Subcutaneous abdominal adipose tissue (tissue), 5 donors: ENCODE measurements around the gene ATF6B.

Experiments used
- H3K27ac ChIP-seq: one replicate; pipeline ENCODE4 v1.7.0; 2013; ENCODE audit warnings: low read depth, mild to moderate bottlenecking, inconsistent platforms, low read length, moderate library complexity
- H3K27me3 ChIP-seq, 5 donors: one replicate each; pipeline ENCODE4 v1.7.0; 2013; ENCODE audit warnings: low read length in 5 of 5, inconsistent platforms in 1 of 5; ENCODE audit not compliant: control insufficient read depth in 5 of 5, insufficient read depth in 4 of 5
- H3K36me3 ChIP-seq, 5 donors: one replicate each; pipeline ENCODE4 v1.7.0; 2013; ENCODE audit warnings: low read length in 5 of 5; ENCODE audit not compliant: control insufficient read depth in 5 of 5, insufficient read depth in 5 of 5
- H3K4me1 ChIP-seq, 5 donors: one replicate each; pipeline ENCODE4 v1.7.0; 2013; ENCODE audit warnings: low read length in 5 of 5, mild to moderate bottlenecking in 3 of 5, moderate library complexity in 1 of 5; ENCODE audit not compliant: control insufficient read depth in 5 of 5, insufficient read depth in 5 of 5
- H3K4me3 ChIP-seq, 5 donors: one replicate each; pipeline ENCODE4 v1.7.0; 2013; ENCODE audit warnings: low read length in 5 of 5, low read depth in 1 of 5
- H3K9ac ChIP-seq, 5 donors: one replicate each; pipeline ENCODE4 v1.7.0; 2013; ENCODE audit warnings: low read length in 5 of 5, mild to moderate bottlenecking in 4 of 5, moderate library complexity in 3 of 5
- H3K9me3 ChIP-seq, 5 donors: one replicate each; pipeline ENCODE4 v1.7.0; 2013; ENCODE audit warnings: low read length in 5 of 5; ENCODE audit not compliant: control insufficient read depth in 5 of 5
- donor health status: healthy.
- donor health status: healthy.
- donor health status: healthy.
- donor health status: healthy.
- donor health status: healthy.

ATF6B gene

GRCh38 chr6:32118782-32119628, 9.0 kb downstream of the ATF6B start:
- peaks cover 2 to 77% (median 71%) of the 10 kb centered on the region in 5 donors for H3K36me3 ChIP-seq
- no peaks in the 10 kb centered on the region for H3K9me3 ChIP-seq
- H3K4me3 ChIP-seq: peak overlapping the region in 1 of 5 donors; percentile 13
- no peak overlapping the region for H3K9ac ChIP-seq
- no peaks in the 10 kb centered on the region for H3K27me3 ChIP-seq
- H3K4me1 ChIP-seq: peaks cover 9 to 21% (median 18%) of the 10 kb centered on the region in 5 donors
- peak overlapping the region; percentile 72 for H3K27ac ChIP-seq

GRCh38 chr6:32117461-32117860, 10.6 kb downstream of the ATF6B start:
- no peak overlapping the region for H3K27ac ChIP-seq
- peaks cover 19 to 34% (median 33%) of the 10 kb centered on the region in 5 donors for H3K4me1 ChIP-seq
- H3K27me3 ChIP-seq: no peaks in the 10 kb centered on the region
- no peaks in the 10 kb centered on the region for H3K9me3 ChIP-seq
- no peak overlapping the region for H3K9ac ChIP-seq
- H3K4me3 ChIP-seq: no peak overlapping the region
- peaks cover 2 to 67% (median 63%) of the 10 kb centered on the region in 5 donors for H3K36me3 ChIP-seq

GRCh38 chr6:32116674-32117073, 11.4 kb downstream of the ATF6B start:
- Histone ChIP-seq H3K9ac (peak overlapping the region in 1 of 5 donors; percentile 15), H3K36me3 (peaks cover 2 to 61% (median 58%) of the 10 kb centered on the region in 5 donors), H3K4me1 (peaks cover 19 to 42% (median 40%) of the 10 kb centered on the region in 5 donors), H3K4me3 (no peak overlapping the region), H3K9me3 (no peaks in the 10 kb centered on the region), H3K27ac (no peak overlapping the region), H3K27me3 (no peaks in the 10 kb centered on the region)

DNA sequence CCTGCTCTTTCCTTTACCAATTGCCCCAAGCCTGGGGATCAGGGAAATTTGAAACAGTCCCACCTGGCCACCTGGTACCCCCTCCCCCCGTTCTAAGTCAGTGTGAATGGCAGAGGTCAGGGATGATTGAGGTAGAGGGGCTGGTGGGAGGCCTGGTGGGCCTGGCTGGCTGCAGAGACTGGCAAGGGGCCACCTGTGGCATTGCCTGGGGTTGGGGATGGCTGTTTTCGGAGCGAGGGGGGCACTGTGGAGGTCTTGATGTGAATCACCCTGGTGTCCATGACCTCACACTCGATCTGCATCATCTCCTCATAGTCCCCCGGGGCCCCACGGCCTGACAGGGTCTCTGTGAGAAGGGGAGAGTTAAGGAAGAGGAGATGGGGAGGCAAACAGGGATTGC, 12.4 kb downstream of the ATF6B start:
- Histone ChIP-seq H3K36me3 (peaks cover 2 to 51% (median 48%) of the 10 kb centered on the region in 5 donors), H3K27me3 (peaks cover 0 to 1% (median 0%) of the 10 kb centered on the region in 5 donors), H3K9ac (no peak overlapping the region), H3K4me3 (no peak overlapping the region), H3K9me3 (no peaks in the 10 kb centered on the region), H3K4me1 (peaks cover 25 to 52% (median 50%) of the 10 kb centered on the region in 5 donors), H3K27ac (no peak overlapping the region)

DNA sequence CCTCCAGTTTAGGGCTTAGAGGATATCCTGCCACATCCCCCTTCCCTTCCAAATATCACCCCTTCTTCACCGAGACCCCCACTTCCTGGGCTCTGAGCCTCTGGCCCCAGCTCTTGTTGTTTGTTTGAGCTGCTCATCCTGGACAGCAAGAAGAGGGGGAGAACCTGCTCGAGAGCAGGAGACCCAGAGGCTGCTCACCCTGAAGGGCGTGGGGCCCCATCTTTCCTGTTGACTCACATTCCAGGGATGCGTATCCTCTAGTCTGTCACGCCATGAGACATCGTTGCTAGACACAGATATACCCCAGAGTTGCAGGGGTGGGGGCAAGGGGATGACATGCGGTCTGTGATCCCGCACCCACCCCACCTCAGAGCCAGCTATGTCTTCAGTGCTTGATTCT, 13.2 kb downstream of the ATF6B start:
- Histone ChIP-seq H3K4me3 (no peak overlapping the region), H3K36me3 (peaks cover 2 to 47% (median 44%) of the 10 kb centered on the region in 5 donors), H3K9me3 (no peaks in the 10 kb centered on the region), H3K9ac (peak overlapping the region in 1 of 5 donors; percentile 1), H3K27ac (peak overlapping the region; percentile 60), H3K4me1 (peaks cover 25 to 61% (median 58%) of the 10 kb centered on the region in 5 donors), H3K27me3 (peaks cover 0 to 7% (median 0%) of the 10 kb centered on the region in 5 donors)

DNA sequence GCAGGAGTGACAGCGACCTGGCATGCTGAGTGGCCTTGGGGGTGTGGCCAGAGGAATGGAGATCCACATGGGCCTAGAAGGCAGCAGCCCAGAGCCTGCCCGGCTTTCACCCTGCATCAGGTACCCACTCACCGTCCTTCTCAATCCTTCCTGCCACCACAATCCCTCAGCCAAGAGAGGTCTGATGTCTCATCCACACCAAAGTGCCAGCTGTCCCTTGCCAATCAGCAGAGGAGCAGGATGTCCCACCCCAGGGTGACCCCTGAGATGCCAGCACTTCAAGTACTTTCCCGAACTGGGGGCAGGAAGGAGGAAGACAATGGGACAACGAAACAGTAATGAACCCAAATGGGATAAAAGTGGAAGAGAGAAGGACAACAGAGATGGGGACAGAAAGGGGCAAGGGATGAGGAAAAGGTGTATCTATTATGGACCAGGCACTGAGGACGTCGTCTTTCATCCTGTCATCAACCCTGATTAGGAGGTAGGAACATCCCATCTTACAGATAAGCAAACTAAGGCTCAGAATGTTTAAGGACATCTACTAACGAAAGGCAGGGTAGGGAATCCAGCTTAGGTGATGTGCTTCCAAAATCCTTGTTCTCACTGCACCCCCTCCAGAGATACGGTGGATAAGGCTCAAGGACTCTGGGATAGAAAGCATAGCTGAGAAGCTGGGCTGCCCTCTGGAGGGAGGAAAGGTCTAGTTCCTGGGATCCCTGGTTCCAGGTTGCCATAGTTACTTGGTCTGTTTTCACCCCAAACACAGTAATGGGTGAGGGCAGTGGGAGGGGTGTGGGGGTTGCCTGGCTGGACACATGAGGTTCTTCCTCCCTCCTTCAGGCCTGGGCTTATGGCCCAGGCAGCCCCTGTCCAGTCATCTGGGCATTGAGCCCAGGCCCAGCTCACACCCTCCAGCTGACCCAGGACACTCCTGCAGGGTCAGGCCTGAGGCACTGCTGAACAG, 14.4 kb downstream of the ATF6B start:
- peak overlapping the region in 2 of 5 donors; percentile 2 to 29 for H3K9ac ChIP-seq
- peaks cover 20 to 63% (median 59%) of the 10 kb centered on the region in 5 donors for H3K4me1 ChIP-seq
- H3K27me3 ChIP-seq: peaks cover 0 to 12% (median 5%) of the 10 kb centered on the region in 5 donors
- H3K9me3 ChIP-seq: no peaks in the 10 kb centered on the region
- no peak overlapping the region for H3K4me3 ChIP-seq
- H3K27ac ChIP-seq: peak overlapping the region; percentile 60
- H3K36me3 ChIP-seq: peaks cover 2 to 37% (median 34%) of the 10 kb centered on the region in 5 donors

- Histone ChIP-seq H3K36me3 (peaks cover 0 to 27% (median 22%) of the 10 kb centered on the region in 5 donors), H3K27ac (peak overlapping the region; percentile 26), H3K4me3 (peak overlapping the region in 2 of 5 donors; percentile 12 to 16), H3K27me3 (peaks cover 0 to 12% (median 11%) of the 10 kb centered on the region in 5 donors), H3K4me1 (peaks cover 19 to 71% (median 66%) of the 10 kb centered on the region in 5 donors), H3K9me3 (no peaks in the 10 kb centered on the region), H3K9ac (no peak overlapping the region)
Measured at GRCh38 chr6:32112431-32112980, 15.5 kb downstream of the ATF6B start.

- Histone ChIP-seq H3K9ac (peak overlapping the region in 1 of 5 donors; percentile 21), H3K9me3 (no peaks in the 10 kb centered on the region), H3K4me3 (peak overlapping the region in 1 of 5 donors; percentile 88), H3K4me1 (peaks cover 19 to 76% (median 74%) of the 10 kb centered on the region in 5 donors), H3K36me3 (peaks cover 0 to 20% (median 13%) of the 10 kb centered on the region in 5 donors), H3K27ac (peak overlapping the region; percentile 26), H3K27me3 (peaks cover 0 to 19% (median 12%) of the 10 kb centered on the region in 5 donors)
Measured at GRCh38 chr6:32111424-32112066, 16.5 kb downstream of the ATF6B start.

- Histone ChIP-seq H3K9ac (peak overlapping the region in 1 of 5 donors; percentile 33), H3K36me3 (peaks cover 0 to 12% (median 4%) of the 10 kb centered on the region in 5 donors), H3K27ac (peak overlapping the region; percentile 61), H3K4me3 (peak overlapping the region in 3 of 5 donors; percentile 64 to 88 (median 80)), H3K27me3 (peaks cover 0 to 24% (median 12%) of the 10 kb centered on the region in 5 donors), H3K4me1 (peaks cover 19 to 78% (median 75%) of the 10 kb centered on the region in 5 donors), H3K9me3 (no peaks in the 10 kb centered on the region)
Measured at GRCh38 chr6:32110632-32111031, 17.4 kb downstream of the ATF6B start.
